Psoas muscle (tissue), 8 donors: ENCODE data around the gene CALHM3. TPM values are rescaled to one million over a fixed set of nuclear protein-coding genes. Genes with fewer than 3 reads are reported as not detected.

Experiments
- ATAC-seq, 4 donors: fragments of 200-7000 bp; cut with Tn5 transposase; one replicate each; pipeline ENCODE4 v1.9.1; 2020; ENCODE audit warnings: moderate library complexity in 3 of 4, mild to moderate bottlenecking in 2 of 4
- DNase-seq, 2 donors: peaks; one replicate each; pipeline ENCODE4 v3.0.0-alpha.2; 2020
- H3K27ac ChIP-seq: fragments of 200-600 bp; one replicate; pipeline ENCODE4 v1.8.0; 2022
- H3K27me3 ChIP-seq, 3 donors: fragments of 200-600 bp in 1 of 3; one replicate each; pipeline versions ENCODE4 v1.6.1 to v1.8.0; 2013 to 2022; ENCODE audit warnings: low read length in 2 of 3, mild to moderate bottlenecking in 2 of 3, moderate library complexity in 1 of 3; ENCODE audit not compliant: insufficient read depth in 3 of 3
- H3K36me3 ChIP-seq, 2 donors: fragments of 200-600 bp in 1 of 2; one replicate each; pipeline versions ENCODE4 v1.6.1 to v1.8.0; 2013 to 2022; ENCODE audit warnings: low read depth in 1 of 2, mild to moderate bottlenecking in 1 of 2, moderate library complexity in 1 of 2; ENCODE audit not compliant: insufficient read depth in 1 of 2
- H3K4me1 ChIP-seq: fragments of 200-600 bp; one replicate; pipeline ENCODE4 v1.8.0; 2022
- H3K4me3 ChIP-seq: fragments of 200-600 bp; one replicate; pipeline ENCODE4 v1.8.0; 2022; ENCODE audit warnings: mild to moderate bottlenecking
- H3K9me3 ChIP-seq: fragments of 200-600 bp; one replicate; pipeline ENCODE4 v1.8.0; 2022
- WGBS, 3 donors: extraction: QIAGEN DNeasy Blood & Tissue Kit; methylation state at CpG; one replicate each; pipeline versions ENCODE4 v1.1.6 to v1.1.7; 2013; 5-methylcytosine and 5-hydroxymethylcytosine counted together
- intact Hi-C, 2 donors: fragments of 100-400 bp; cut with DNase I; formaldehyde crosslinking; loops; one replicate each; pipeline versions ENCODE4 v1.11.0 to v1.14.2; 2022
- polyA plus RNA-seq, 3 donors: library from polyadenylated mRNA; stranded (reverse); fragments of 200-250 nt; gene quantifications; one replicate each; pipeline ENCODE4 v1.2.3, GENCODE V29; 2013
- total RNA-seq, 4 donors: library from RNA; stranded (reverse); fragmentation: NEBNext Ultra II Directional in 2 of 4; extraction: Animal tissue kit (Norgen Biotek cat#: 25700) in 2 of 4; gene quantifications; one replicate each; pipeline versions ENCODE4 v1.2.1 to v1.2.4, GENCODE V29; 2021 to 2023
- TF ChIP-seq, protein P1 (sequence below): fragments of 200-600 bp; IDR thresholded peaks from one replicate; pipeline ENCODE4 v1.8.0; 2022; ENCODE audit warnings: antibody characterized with exemption
- donor health status: healthy with polysubstance abuse.
- donor health status: DM: no; HTN: no; CAD: no; lungs with moderate emphysema.
- donor health status: Bipolar disorder and iron deficiency.
- donor health status: healthy.
- donor health status: DM: yes; HTN: yes; CAD: no.
- donor health status: DM: no; HTN: no; CAD: no.
- donor health status: DM: no; HTN: no; CAD: no.
- donor health status: DM: yes; HTN: yes; CAD: no.

Gene CALHM3
- total and polyA plus RNA-seq, 7 donors: not detected

DNA sequence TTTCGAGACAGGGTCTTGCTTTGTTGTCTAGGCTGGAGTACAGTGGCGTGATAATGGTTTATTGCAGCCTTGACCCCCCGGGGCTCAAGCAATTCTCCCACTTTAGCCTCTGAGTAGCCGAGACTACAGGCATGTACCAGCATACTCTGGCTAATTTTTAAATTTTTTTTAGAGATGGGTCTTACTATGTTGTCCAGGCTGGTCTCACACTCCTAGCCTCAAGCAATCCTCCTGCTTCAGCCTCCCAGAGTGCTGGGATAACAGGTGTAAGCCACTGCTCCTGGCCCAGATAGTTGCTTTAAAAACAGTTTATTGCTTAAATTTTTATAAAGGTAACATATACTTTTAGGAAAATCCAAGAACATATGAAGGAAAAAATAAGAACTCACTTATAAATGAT lies 40.8 kb upstream of the CALHM3 start:
- TF ChIP-seq, protein P1, sequence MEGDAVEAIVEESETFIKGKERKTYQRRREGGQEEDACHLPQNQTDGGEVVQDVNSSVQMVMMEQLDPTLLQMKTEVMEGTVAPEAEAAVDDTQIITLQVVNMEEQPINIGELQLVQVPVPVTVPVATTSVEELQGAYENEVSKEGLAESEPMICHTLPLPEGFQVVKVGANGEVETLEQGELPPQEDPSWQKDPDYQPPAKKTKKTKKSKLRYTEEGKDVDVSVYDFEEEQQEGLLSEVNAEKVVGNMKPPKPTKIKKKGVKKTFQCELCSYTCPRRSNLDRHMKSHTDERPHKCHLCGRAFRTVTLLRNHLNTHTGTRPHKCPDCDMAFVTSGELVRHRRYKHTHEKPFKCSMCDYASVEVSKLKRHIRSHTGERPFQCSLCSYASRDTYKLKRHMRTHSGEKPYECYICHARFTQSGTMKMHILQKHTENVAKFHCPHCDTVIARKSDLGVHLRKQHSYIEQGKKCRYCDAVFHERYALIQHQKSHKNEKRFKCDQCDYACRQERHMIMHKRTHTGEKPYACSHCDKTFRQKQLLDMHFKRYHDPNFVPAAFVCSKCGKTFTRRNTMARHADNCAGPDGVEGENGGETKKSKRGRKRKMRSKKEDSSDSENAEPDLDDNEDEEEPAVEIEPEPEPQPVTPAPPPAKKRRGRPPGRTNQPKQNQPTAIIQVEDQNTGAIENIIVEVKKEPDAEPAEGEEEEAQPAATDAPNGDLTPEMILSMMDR: no peak
- no peaks in the 10 kb centered on the region for H3K27me3 ChIP-seq
- no peak for DNase-seq
- ATAC-seq: no peak
- no peaks in the 10 kb centered on the region for H3K36me3 ChIP-seq
- intact Hi-C loops: no loop called here
- 58 to 74% (median 70%) methylated on average over 4 of the region's 4 CpGs for WGBS, 3 donors
- H3K4me3 ChIP-seq: no peak overlapping the region
- no peaks in the 10 kb centered on the region for H3K9me3 ChIP-seq
- no peaks in the 10 kb centered on the region for H3K4me1 ChIP-seq
- H3K27ac ChIP-seq: no peak overlapping the region

DNA sequence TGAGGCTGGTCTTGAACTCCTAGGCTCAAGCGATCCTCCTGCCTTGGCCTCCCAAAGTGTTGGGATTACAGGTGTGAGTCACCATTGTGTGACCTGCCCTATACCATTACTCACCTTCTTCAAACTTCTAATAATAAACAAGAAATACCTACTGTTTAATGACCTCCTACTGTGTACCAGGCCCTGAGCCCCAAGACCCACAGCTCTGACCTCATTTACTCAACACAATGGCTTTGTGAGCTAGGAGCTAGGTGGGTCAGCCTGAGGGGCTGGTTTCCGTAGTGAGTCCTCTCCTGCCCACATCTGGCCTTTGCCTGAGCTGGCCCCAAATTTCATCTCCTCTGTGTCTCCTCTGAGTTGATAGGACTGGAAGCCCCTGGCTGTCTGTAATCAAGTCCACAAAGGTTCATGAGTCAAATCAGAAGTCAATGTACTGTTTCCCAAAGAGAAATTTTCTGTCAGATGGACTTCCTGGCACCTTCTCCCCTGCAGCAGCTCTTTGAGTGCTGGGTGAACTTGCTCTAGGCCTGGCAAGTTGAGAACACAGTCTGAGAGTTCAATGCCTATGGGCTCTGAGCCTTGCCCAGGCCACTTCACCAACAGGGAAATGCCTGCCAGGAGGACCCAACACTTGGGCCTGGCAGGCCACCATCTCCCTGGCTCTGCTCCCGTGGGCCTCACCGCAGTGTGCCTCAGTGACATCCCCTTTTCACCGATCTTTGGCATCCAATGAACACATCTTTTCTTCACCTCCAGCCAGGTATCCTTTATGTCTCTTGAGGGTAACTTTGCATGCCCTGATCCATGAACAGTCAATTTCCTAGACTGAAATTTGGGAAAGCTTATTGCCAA lies 38.4 kb upstream of the CALHM3 start:
- Histone ChIP-seq H3K36me3 (no peaks in the 10 kb centered on the region), H3K9me3 (no peaks in the 10 kb centered on the region), H3K27me3 (no peaks in the 10 kb centered on the region), H3K4me3 (no peak overlapping the region), H3K4me1 (no peaks in the 10 kb centered on the region), H3K27ac (no peak overlapping the region)
- DNase-seq (no peak), ATAC-seq (no peak)
- TF ChIP-seq, protein P1: no peak
- WGBS, 3 donors: 94 to 97% (median 96%) methylated on average over 5 of the region's 5 CpGs
- intact Hi-C loops: no loop called here

DNA sequence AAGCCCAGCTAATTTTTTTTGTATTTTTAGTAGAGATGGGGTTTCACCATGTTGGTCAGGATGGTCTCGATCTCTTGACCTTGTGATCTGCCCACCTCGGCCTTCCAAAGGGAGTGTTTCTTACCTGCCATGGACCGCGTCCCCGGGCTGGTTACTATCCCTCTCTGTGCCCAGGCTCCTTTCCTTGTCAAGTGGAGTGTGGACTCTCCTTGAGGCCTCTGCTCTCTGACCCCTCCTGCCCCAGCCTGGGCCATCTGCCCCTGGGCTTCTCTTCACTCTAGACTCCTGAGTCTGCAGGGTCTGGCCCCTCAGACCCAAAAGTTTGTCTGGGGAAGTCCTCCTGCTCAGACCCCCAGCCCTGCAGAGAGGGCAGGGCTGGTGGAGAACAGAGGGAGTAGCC lies 35.2 kb upstream of the CALHM3 start:
- Histone ChIP-seq H3K27ac (no peak overlapping the region), H3K4me3 (no peak overlapping the region), H3K4me1 (no peaks in the 10 kb centered on the region), H3K36me3 (no peaks in the 10 kb centered on the region), H3K27me3 (no peaks in the 10 kb centered on the region), H3K9me3 (no peaks in the 10 kb centered on the region)
- intact Hi-C loops: no loop called here
- WGBS, 3 donors: 93 to 99% (median 93%) methylated on average over 5 of the region's 5 CpGs
- no peak for ATAC-seq
- no peak for DNase-seq
- TF ChIP-seq, protein P1: no peak

DNA sequence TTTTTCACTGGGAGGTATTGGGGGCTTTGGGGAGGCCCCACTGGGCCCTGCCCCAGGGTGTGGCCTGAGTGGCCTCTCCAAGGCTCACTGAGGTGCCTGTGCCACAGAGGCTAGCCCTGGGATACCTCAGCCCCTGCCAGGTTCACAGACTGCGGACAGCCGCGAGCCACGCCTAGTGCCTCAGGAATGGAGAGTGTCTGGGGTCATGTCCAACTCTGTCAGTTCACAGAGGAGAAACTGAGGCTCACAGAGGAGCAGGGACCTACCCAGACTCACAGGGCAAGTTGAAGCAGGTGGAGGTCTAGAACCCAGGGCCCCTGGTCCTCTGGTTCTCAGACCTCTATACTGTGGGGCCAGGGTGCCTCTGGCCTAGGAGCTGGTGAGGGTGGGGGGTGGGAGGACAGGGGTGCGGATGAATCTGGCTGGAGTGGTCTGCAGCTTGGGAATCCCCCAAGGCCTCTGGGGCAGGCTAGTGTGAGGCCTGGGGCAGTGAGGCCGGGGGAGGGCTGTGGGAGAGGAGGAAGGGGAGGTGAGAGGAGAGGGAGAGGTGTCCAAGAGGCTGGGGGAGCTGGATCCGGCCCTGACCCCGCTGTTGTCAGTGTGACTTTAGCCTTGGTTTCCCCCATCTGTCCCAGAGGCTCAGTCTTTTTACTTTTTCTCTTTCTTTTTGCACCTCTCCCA lies 34.5 kb upstream of the CALHM3 start:
- ATAC-seq: no peak
- no peak overlapping the region for H3K4me3 ChIP-seq
- WGBS, 3 donors: 94 to 97% (median 94%) methylated on average over 8 of the region's 8 CpGs
- TF ChIP-seq, protein P1: no peak
- no peaks in the 10 kb centered on the region for H3K27me3 ChIP-seq
- no peak overlapping the region for H3K27ac ChIP-seq
- H3K36me3 ChIP-seq: no peaks in the 10 kb centered on the region
- H3K9me3 ChIP-seq: no peaks in the 10 kb centered on the region
- DNase-seq: no peak
- intact Hi-C loops: no loop called here
- no peaks in the 10 kb centered on the region for H3K4me1 ChIP-seq
